Measurements from ENCODE around the gene ZNF311. TPM values are rescaled to one million over a fixed set of nuclear protein-coding genes. Genes with fewer than 3 reads are reported as not detected.
"Not testable (repeated sequence)": the region's sequence is repeated elsewhere in the genome, so short reads cannot be mapped to it uniquely, and the experiment has no call there.

ZNF311 gene
- total RNA-seq, 2 donors from 2014 or later, result 2.2 to 6.5 TPM

- Histone ChIP-seq H3K27me3 (ENCODE audit: control insufficient read depth, insufficient read depth, low read length, poor library complexity, severe bottlenecking) (no peaks in the 10 kb centered on the region), H3K4me1 (ENCODE audit: control insufficient read depth, insufficient read depth, low read length) (no peaks in the 10 kb centered on the region), H3K27ac (ENCODE audit: low read depth, low read length) (no peak overlapping the region), H3K4me3 (ENCODE audit: low read length) (no peak overlapping the region), H3K9me3 (ENCODE audit: control insufficient read depth, low read length) (no peaks in the 10 kb centered on the region), H3K36me3 (ENCODE audit: control insufficient read depth, insufficient read depth, low read length) (no peaks in the 10 kb centered on the region), H3K9ac (ENCODE audit: extremely low read depth, low read length, poor library complexity, severe bottlenecking) (no peak overlapping the region)
- TF ChIP-seq, protein P1, sequence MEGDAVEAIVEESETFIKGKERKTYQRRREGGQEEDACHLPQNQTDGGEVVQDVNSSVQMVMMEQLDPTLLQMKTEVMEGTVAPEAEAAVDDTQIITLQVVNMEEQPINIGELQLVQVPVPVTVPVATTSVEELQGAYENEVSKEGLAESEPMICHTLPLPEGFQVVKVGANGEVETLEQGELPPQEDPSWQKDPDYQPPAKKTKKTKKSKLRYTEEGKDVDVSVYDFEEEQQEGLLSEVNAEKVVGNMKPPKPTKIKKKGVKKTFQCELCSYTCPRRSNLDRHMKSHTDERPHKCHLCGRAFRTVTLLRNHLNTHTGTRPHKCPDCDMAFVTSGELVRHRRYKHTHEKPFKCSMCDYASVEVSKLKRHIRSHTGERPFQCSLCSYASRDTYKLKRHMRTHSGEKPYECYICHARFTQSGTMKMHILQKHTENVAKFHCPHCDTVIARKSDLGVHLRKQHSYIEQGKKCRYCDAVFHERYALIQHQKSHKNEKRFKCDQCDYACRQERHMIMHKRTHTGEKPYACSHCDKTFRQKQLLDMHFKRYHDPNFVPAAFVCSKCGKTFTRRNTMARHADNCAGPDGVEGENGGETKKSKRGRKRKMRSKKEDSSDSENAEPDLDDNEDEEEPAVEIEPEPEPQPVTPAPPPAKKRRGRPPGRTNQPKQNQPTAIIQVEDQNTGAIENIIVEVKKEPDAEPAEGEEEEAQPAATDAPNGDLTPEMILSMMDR (conservative IDR thresholded peaks at IDR 0.05), result no peak
- H3K9me3 Mint-ChIP-seq, result peaks cover 9% of the 10 kb centered on the region
- no peak overlapping the region for H3K27ac Mint-ChIP-seq
- peak; percentile 42 for DNase-seq
- H3K36me3 Mint-ChIP-seq (ENCODE audit: low read depth), result no peaks in the 10 kb centered on the region
- H3K4me1 Mint-ChIP-seq, result peaks cover 7% of the 10 kb centered on the region
- WGBS, 2 experiments (ENCODE audit: insufficient coverage in 1 of 2, insufficient read length in 1 of 2), result 86 to 92% methylated on average over 1 to 4 of the region's 4 CpGs
- peaks cover 6% of the 10 kb centered on the region for H3K27me3 Mint-ChIP-seq (ENCODE audit: insufficient read depth)
- no peak overlapping the region for H3K4me3 Mint-ChIP-seq
Measured at GRCh38 chr6:28960846-28961500, 44.1 kb downstream of the ZNF311 start.

DNA sequence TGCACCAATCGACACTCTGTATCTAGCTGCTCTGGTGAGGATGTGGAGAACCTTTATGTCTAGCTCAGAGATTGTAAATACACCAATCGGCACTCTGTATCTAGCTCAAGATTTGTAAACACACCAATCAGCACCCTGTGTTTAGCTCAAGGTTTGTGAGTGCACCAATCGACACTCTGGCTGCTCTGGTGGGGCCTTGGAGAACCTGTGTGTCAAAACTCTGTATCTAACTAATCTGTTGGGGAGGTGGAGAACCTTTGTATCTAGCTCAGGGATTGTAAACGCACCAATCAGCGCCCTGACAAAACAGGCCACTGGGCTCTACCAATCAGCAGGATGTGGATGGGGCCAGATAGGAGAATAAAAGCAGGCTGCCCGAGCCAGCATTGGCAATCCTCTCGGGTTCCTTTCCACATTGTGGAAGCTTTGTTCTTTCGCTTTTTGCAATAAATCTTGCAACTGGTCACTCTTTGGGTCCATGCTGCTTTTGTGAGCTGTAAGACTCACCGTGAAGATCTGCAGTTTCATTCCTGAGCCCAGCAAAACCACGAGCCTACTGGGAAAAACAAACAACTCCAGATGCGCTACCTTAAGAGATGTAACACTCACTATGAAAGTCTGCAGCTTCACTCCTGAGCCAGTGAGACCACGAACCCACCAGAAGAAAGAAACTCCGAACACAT is 46.4 kb downstream of the ZNF311 start:
- not testable (repeated sequence) for H3K4me3 ChIP-seq (ENCODE audit: low read length); DNase-seq; H3K9me3 ChIP-seq (ENCODE audit: control insufficient read depth, low read length); H3K36me3 ChIP-seq (ENCODE audit: control insufficient read depth, insufficient read depth, low read length); H3K36me3 Mint-ChIP-seq (ENCODE audit: low read depth); H3K9me3 Mint-ChIP-seq; H3K27ac ChIP-seq (ENCODE audit: low read depth, low read length); H3K4me1 Mint-ChIP-seq; H3K9ac ChIP-seq (ENCODE audit: extremely low read depth, low read length, poor library complexity, severe bottlenecking); H3K4me3 Mint-ChIP-seq; H3K27ac Mint-ChIP-seq; H3K27me3 Mint-ChIP-seq (ENCODE audit: insufficient read depth); H3K4me1 ChIP-seq (ENCODE audit: control insufficient read depth, insufficient read depth, low read length)
- WGBS, 2 experiments (ENCODE audit: insufficient coverage in 1 of 2, insufficient read length in 1 of 2), result 91 to 95% methylated on average over 8 to 13 of the region's 13 CpGs
- peaks cover 18% of the 10 kb centered on the region for H3K27me3 ChIP-seq (ENCODE audit: control insufficient read depth, insufficient read depth, low read length, poor library complexity, severe bottlenecking)

- H3K27ac Mint-ChIP-seq, result not testable (repeated sequence)
Measured at GRCh38 chr6:28957795-28958314, 47.3 kb downstream of the ZNF311 start.

DNA sequence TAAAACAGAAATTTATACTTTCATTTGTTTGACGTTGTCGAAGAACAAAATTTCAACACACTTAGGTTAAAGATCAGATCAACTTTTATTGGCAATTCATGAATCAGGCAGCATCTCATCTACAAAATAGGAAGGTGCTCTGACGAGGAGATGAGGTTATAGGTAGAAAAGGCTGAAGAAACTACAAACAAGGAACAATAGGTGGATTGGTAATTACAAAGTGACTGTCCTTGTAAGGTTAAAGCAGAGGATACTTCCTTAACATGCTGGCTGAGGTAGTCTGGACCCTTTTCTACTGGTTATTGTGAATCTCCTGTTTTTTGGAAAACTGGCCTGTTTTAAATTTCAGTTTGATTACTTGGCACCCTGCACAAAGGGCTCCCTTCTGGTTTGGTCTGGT is 48.8 kb downstream of the ZNF311 start:
- no peak for DNase-seq
- WGBS, 2 experiments (ENCODE audit: insufficient coverage in 1 of 2, insufficient read length in 1 of 2), result 88% methylated on average over 3 of the region's 3 CpGs; no CpG with 5 or more reads in 1 of the 2 experiments
- Histone ChIP-seq H3K4me3 (ENCODE audit: low read length) (no peak overlapping the region), H3K9me3 (ENCODE audit: control insufficient read depth, low read length) (no peaks in the 10 kb centered on the region), H3K36me3 (ENCODE audit: control insufficient read depth, insufficient read depth, low read length) (no peaks in the 10 kb centered on the region), H3K9ac (ENCODE audit: extremely low read depth, low read length, poor library complexity, severe bottlenecking) (no peak overlapping the region), H3K27ac (ENCODE audit: low read depth, low read length) (no peak overlapping the region), H3K4me1 (ENCODE audit: control insufficient read depth, insufficient read depth, low read length) (no peaks in the 10 kb centered on the region), H3K27me3 (ENCODE audit: control insufficient read depth, insufficient read depth, low read length, poor library complexity, severe bottlenecking) (peaks cover 18% of the 10 kb centered on the region)
- Mint-ChIP-seq H3K27me3 (ENCODE audit: insufficient read depth) (peaks cover 3% of the 10 kb centered on the region), H3K27ac (no peak overlapping the region), H3K9me3 (peaks cover 7% of the 10 kb centered on the region), H3K4me3 (no peak overlapping the region), H3K4me1 (peaks cover 7% of the 10 kb centered on the region), H3K36me3 (ENCODE audit: low read depth) (no peaks in the 10 kb centered on the region)
- TF ChIP-seq, protein P1 (conservative IDR thresholded peaks at IDR 0.05), result no peak

More at GRCh38 chr6:28957795-28958314, 47.3 kb downstream of the ZNF311 start:
- not testable (repeated sequence) for DNase-seq; H3K4me3 ChIP-seq (ENCODE audit: low read length); H3K36me3 Mint-ChIP-seq (ENCODE audit: low read depth); H3K9ac ChIP-seq (ENCODE audit: extremely low read depth, low read length, poor library complexity, severe bottlenecking); H3K36me3 ChIP-seq (ENCODE audit: control insufficient read depth, insufficient read depth, low read length); H3K27ac ChIP-seq (ENCODE audit: low read depth, low read length); H3K4me3 Mint-ChIP-seq; H3K27me3 Mint-ChIP-seq (ENCODE audit: insufficient read depth); H3K4me1 Mint-ChIP-seq; H3K9me3 Mint-ChIP-seq; H3K9me3 ChIP-seq (ENCODE audit: control insufficient read depth, low read length); H3K4me1 ChIP-seq (ENCODE audit: control insufficient read depth, insufficient read depth, low read length)
- peaks cover 18% of the 10 kb centered on the region for H3K27me3 ChIP-seq (ENCODE audit: control insufficient read depth, insufficient read depth, low read length, poor library complexity, severe bottlenecking)
- 89 to 94% methylated on average over 7 to 24 of the region's 24 CpGs for WGBS, 2 experiments (ENCODE audit: insufficient coverage in 1 of 2, insufficient read length in 1 of 2)
